ENCODE data around the gene USP13.

DNA sequence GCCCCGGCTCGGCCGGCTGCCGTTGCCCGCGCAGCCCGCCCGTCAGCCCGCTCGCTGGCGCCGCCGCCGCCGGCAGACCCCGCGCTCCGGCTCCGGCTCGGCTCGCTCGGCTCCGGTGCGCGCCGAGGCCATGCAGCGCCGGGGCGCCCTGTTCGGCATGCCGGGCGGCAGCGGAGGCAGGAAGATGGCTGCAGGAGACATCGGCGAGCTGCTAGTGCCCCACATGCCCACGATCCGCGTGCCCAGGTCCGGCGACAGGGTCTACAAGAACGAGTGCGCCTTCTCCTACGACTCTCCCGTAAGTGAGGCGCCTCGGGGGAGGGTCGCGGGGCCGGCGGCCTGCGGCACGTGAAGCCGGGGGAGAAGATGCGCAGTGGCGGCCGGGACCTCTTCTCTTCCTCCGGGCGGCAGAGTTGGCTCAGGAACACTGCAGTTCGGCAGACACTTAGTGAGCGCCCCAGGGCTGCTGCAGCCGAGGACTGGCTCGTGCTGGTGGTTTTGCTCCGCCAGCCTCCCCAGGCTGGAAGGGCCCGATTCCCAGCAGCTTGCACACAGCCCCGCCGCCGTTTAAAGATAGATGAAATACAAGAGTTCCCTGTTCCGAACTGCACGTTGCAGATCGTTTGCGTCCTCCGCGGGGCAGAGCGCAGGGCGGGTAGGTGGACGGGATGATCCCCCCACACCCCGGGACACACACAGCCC lies 407 bp downstream of the USP13 start:
- TF ChIP-seq EZH2 (IDR thresholded peaks at IDR 0.05; ENCODE audit: insufficient read depth, poor library complexity, severe bottlenecking), result no peak
- no peak for TF ChIP-seq EZH2phosphoT487 (IDR thresholded peaks at IDR 0.05; ENCODE audit: insufficient read depth, low read depth)

All from GM23248 (cell line).